ENCODE results near the gene HOXC4.

The HOXC4 gene

DNA sequence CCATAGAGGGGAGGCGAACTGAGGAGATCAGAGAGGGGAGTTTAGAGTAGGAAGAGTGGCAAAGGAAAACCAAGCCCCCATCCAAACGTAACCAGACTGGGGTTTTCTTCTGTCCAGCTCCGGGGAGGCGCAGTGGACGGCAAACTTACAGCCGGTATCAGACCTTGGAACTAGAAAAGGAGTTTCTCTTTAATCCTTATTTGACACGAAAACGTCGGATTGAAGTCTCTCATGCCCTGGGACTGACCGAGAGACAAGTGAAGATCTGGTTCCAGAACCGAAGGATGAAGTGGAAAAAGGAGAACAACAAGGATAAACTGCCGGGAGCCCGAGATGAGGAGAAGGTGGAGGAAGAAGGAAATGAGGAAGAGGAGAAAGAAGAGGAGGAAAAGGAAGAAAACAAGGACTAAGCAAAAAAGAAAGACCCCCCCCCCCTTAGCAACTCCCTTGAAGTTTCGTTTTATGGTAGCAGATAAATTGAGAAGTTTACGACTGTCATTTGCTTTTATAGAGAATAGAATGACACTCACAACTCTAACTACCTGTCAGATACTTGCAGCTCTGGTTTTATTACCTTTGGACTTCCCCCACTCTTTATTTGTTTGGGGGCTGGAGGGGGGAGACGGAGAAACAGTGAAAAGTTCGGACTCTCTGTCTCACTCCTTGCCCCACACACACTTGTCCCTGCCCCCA, 42.5 kb upstream of the HOXC4 start:
- DNase-seq (ENCODE audit: low spot score): no peak
- in situ Hi-C loops (cut with MboI; ENCODE audit: low pct_unique_long_range_greater_than_20kb, low sequenced_read_pairs, unreplicated experiment): loop anchor here (25.0 kb wide), 1 partner anchor 351 kb away; the partner anchor contains the start of gene GPR84
- TF ChIP-seq, protein P1, sequence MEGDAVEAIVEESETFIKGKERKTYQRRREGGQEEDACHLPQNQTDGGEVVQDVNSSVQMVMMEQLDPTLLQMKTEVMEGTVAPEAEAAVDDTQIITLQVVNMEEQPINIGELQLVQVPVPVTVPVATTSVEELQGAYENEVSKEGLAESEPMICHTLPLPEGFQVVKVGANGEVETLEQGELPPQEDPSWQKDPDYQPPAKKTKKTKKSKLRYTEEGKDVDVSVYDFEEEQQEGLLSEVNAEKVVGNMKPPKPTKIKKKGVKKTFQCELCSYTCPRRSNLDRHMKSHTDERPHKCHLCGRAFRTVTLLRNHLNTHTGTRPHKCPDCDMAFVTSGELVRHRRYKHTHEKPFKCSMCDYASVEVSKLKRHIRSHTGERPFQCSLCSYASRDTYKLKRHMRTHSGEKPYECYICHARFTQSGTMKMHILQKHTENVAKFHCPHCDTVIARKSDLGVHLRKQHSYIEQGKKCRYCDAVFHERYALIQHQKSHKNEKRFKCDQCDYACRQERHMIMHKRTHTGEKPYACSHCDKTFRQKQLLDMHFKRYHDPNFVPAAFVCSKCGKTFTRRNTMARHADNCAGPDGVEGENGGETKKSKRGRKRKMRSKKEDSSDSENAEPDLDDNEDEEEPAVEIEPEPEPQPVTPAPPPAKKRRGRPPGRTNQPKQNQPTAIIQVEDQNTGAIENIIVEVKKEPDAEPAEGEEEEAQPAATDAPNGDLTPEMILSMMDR (IDR thresholded peaks at IDR 0.05; ENCODE audit: extremely low read depth, insufficient read depth, missing control alignments): no peak

DNA sequence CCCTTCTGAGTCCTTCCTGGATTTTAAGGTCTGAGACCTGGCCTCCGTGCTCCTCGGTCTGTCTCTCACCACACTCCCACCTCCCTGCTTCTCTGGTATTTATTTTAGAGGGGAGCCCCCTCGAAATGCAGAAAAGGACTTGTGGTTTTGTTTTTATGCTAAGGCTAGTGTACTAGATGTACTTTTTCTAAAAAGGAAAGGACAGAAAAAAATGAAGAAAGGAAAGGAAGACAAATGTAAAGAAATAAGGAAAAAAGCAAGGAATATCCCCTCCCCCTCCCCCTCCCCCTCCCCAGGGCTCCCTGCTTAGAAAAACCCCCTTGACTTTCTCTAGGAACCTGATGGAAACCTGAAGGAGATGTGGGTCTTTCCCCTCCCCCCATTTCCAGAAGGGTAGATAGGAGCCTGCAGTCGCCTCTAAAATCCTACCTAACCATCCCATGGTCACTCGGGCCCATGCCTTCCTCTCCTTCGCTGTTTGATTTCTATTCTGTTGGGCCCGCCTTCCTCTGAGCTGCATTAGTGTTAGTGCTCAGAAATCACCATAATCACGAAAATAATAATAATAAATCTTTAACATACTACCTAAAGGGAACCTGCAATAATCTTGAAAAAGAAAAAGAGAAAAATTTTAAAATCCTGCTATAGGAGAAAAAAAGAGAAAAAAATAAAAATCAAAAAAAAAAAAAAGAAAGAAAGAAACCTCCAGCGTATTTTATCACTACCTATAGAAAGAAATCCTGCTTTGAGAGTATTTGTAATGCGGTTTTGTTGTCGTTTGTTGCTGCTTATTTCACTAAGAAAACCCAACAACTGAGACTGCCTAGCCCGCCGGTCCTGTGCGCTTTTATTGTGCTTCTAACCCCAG, 41.7 kb upstream of the HOXC4 start:
- in situ Hi-C loops (cut with MboI; ENCODE audit: low pct_unique_long_range_greater_than_20kb, low sequenced_read_pairs, unreplicated experiment): loop anchor here (25.0 kb wide), 1 partner anchor 350 kb away; the partner anchor contains the start of gene GPR84
- TF ChIP-seq, protein P1 (IDR thresholded peaks at IDR 0.05; ENCODE audit: extremely low read depth, insufficient read depth, missing control alignments): no peak
- no peak for DNase-seq (ENCODE audit: low spot score)

DNA sequence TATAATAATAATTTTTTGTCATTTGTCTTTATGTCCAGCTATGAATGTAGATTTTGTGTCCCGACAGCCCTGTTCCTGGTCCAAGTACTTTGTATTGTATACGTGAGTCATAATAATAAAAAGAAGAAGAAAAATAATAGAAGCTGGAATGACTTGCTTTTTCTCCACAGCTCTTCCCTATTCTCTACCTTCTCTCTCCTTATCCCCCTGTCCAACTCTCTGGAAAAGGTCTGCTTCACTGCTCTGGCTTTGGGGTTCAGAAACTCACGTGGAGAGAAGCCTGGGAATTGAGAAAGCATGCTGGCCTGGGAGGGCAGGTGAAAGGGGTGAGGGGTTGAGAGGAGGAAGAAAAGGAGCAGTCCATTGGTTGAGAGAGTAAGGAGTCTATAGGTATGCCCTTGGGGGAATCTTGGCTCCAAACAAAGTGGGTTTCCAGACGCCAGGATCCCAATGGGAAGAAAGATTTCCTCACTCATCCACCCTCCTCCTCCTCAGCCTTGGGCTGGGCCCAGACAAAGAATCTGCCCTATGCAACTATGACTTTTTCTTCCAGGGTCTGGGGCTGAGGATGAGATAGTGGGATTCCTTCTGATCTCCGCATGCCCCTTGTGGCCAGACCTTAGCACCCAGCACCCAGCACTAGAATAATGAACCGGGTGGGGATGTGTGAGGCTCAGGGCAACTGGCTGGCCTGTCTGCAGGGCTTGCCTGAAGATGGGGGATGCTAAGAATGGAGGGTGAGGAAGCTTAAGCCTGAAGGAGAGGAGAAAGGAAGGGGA, 40.8 kb upstream of the HOXC4 start:
- in situ Hi-C loops (cut with MboI; ENCODE audit: low pct_unique_long_range_greater_than_20kb, low sequenced_read_pairs, unreplicated experiment): loop anchor here (25.0 kb wide), 1 partner anchor 349 kb away; the partner anchor contains the start of gene GPR84
- DNase-seq (ENCODE audit: low spot score): no peak
- TF ChIP-seq, protein P1 (IDR thresholded peaks at IDR 0.05; ENCODE audit: extremely low read depth, insufficient read depth, missing control alignments): no peak

DNA sequence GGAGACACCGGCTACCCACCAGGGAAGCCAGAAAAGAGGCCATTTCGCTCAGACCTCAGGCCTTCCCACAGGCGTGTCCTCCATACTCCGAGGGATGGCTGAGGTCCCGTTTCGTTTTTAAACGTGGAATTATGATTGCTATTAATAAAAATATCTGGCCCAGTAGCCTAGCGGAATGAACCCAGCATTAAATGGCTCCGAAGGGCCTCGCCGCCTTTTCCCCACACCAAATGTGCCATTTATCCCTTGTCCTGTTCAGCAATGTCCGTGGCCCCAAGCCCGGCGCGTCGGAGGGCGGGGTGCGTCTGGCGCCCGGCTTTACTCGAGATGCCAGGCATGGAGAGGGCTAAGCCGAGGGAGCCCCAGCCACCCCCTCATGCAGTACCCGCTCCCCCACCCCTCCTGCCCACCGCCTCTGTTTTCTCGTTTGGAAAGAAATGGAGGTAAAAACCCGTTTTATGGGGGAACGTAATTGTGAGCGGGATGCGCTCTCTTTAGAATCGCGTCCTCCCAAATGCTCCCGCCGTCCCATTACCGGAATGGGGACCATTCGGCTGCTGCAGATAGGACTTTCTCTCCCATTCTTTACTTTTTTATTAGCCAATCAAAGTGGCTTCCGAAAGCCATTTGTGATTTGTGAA, 39.1 kb upstream of the HOXC4 start:
- TF ChIP-seq, protein P1 (IDR thresholded peaks at IDR 0.05; ENCODE audit: extremely low read depth, insufficient read depth, missing control alignments): no peak
- in situ Hi-C loops (cut with MboI; ENCODE audit: low pct_unique_long_range_greater_than_20kb, low sequenced_read_pairs, unreplicated experiment): loop anchor here (25.0 kb wide), 1 partner anchor 348 kb away; the partner anchor contains the start of gene GPR84

DNA sequence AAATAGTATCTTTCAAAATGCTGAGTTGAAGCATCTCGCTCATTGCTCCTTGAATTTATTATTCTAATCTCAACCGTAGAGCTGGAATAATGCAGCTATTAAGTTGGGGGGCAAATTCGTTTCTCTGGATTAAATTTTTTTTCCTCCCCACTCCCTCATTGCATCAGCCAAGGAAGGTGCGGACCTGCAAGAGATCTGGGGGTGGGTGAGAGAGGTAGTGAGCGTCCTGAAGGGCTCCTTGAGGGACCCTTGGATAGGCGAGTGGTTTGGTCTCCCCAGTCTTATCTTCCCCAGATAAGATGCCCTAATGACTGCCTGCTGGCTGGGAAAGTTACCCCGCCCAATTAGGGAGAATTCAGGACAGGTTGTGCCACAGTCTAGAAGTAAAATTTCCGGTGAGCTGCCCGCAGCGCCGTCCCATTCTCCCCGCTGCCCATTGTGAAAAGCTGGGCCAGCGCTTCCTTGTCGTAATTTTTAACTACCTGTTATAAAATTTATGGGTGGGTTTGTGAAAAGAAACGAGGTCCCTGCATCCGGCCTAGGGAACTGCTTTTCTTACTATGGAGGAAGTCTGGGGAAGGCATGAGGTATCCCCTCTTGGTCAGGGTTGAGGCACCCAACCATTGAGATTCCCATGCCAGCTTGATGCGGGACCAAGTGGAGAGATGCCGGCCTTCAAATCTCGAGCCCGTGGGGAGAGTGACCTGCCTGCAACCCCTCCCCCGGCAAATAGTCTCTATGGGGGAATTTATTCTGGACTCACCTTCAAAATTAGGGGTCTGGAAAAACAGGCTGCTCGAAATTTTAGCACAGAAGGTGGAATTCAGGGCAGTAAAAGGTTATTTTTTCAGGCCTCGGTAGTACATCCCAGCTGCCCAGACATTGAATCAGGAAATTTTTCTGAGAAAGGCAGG, 38.4 kb upstream of the HOXC4 start:
- in situ Hi-C loops (cut with MboI; ENCODE audit: low pct_unique_long_range_greater_than_20kb, low sequenced_read_pairs, unreplicated experiment): loop anchor here (25.0 kb wide), 1 partner anchor 347 kb away; the partner anchor contains the start of gene GPR84
- TF ChIP-seq, protein P1 (IDR thresholded peaks at IDR 0.05; ENCODE audit: extremely low read depth, insufficient read depth, missing control alignments): no peak
- DNase-seq (ENCODE audit: low spot score): no peak

More for the DNA sequence above, 39.1 kb upstream of the HOXC4 start:
- DNase-seq (ENCODE audit: low spot score): no peak

Measured in GM13977 (cell line).